MCF 10A (cell line): Measurements from ENCODE around the gene TRIM63. TPM values are rescaled to one million over a fixed set of nuclear protein-coding genes. Genes with fewer than 3 reads are reported as not detected.

Experiments
- BruUV-seq: library from RNA; stranded (reverse); fragments of 400-500 nt; replicated peaks from 2 replicates; lab custom pipeline; 2021; lab: Mats Ljungman, UMichigan
- CTCF ChIA-PET: fragments of 300-600 bp; sonication (Branson Sonifier 250); formaldehyde crosslinking; extraction: SDS; loops from one replicate; lab custom pipeline; 2021; ENCODE audit warnings: antibody characterized with exemption, inconsistent platforms; lab: Yijun Ruan, JAX
- POLR2A ChIA-PET: fragments of 300-600, 350-650 bp; sonication (Branson Sonifier 250); formaldehyde crosslinking; extraction: SDS; loops from one replicate; lab custom pipeline; 2020; ENCODE audit warnings: antibody characterized with exemption, inconsistent platforms; lab: Yijun Ruan, JAX
- DNase-seq: peaks from one replicate; pipeline ENCODE4 v3.0.0-alpha.2; 2018; ENCODE audit not compliant: unreplicated experiment
- H3K27ac Mint-ChIP-seq: one replicate; pipeline ENCODE4 v1.8.0; 2022; ENCODE audit warnings: mild to moderate bottlenecking, low read depth, mixed read lengths; ENCODE audit not compliant: unreplicated experiment
- H3K27me3 Mint-ChIP-seq: one replicate; pipeline ENCODE4 v1.8.0; 2022; ENCODE audit warnings: mixed read lengths; ENCODE audit not compliant: insufficient read depth, unreplicated experiment
- H3K36me3 Mint-ChIP-seq: one replicate; pipeline ENCODE4 v1.8.0; 2022; ENCODE audit warnings: mild to moderate bottlenecking, moderate library complexity, mixed read lengths; ENCODE audit not compliant: insufficient read depth, unreplicated experiment
- H3K4me1 Mint-ChIP-seq: one replicate; pipeline ENCODE4 v1.8.0; 2022; ENCODE audit warnings: mixed read lengths; ENCODE audit not compliant: insufficient read depth, unreplicated experiment
- H3K4me3 Mint-ChIP-seq: one replicate; pipeline ENCODE4 v1.8.0; 2022; ENCODE audit warnings: mild to moderate bottlenecking, moderate library complexity, mixed read lengths; ENCODE audit not compliant: unreplicated experiment
- H3K9me3 Mint-ChIP-seq: one replicate; pipeline ENCODE4 v1.8.0; 2022; ENCODE audit warnings: mixed read lengths; ENCODE audit not compliant: unreplicated experiment
- CTCF ChIP-seq: fragments of 200-600 bp; IDR thresholded peaks from one replicate; pipeline ENCODE4 v1.8.0; 2022; ENCODE audit warnings: antibody characterized with exemption, mild to moderate bottlenecking; ENCODE audit not compliant: unreplicated experiment
- intact Hi-C: fragments of 100-400 bp; cut with micrococcal nuclease; formaldehyde crosslinking; loops from 2 replicates; pipeline ENCODE4 v1.14.1; 2022
- total RNA-seq: library from RNA; stranded (reverse); gene quantifications from 2 replicates; pipeline ENCODE4 v1.2.3, GENCODE V29; 2022

The TRIM63 gene
- total RNA-seq, 1 experiment from 2014 or later, result not detected

GRCh38 chr1:26046246-26047095, 21.0 kb downstream of the TRIM63 start:
- no peaks in the 10 kb centered on the region for H3K36me3 Mint-ChIP-seq
- no peak overlapping the region for H3K27ac Mint-ChIP-seq
- H3K4me3 Mint-ChIP-seq, result no peak overlapping the region
- intact Hi-C loops, result no loop called here
- no peak for TF ChIP-seq CTCF
- peaks cover 51% of the 10 kb centered on the region for H3K27me3 Mint-ChIP-seq
- no TSS peak for BruUV-seq
- no peaks in the 10 kb centered on the region for H3K4me1 Mint-ChIP-seq
- DNase-seq, result no peak
- no peaks in the 10 kb centered on the region for H3K9me3 Mint-ChIP-seq
- ChIA-PET POLR2A (no interaction called here), CTCF (interaction anchor here (0.7 to 1.4 kb wide), 4 partner anchors 10 to 55 kb away, joined by 3 to 7 read pairs (median 3); no protein-coding TSS in a partner anchor)

DNA sequence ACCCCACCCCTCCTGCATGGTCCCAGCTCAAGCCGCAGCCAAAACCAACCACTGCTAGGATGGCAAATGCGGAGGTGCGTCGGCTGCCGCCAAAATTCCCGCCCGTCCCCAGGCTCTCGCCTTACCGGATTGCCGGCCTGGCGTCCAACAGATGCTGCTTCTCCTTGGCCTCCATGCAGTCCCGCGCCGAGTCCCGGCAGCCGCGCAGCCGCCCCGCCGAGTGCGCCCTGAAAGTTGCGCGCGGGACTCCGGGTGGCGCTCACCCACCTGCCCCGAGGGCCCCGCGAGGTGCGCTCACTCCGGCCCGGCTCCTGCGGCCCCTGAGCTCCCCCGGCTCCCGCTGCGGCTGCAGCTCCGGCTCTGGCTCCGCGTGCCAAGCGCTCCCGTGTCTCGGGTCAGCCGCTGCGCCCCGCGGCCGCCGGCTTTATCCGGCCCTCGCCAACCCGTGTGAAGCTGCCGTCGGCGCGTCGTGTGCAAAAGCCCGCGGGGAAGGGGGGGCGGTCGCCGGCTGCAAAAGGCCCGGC, 21.6 kb downstream of the TRIM63 start, which contains the start of gene SLC30A2:
Gene SLC30A2, minus strand, starts transcription at position 397 of the 524 bp plus-strand sequence. Its CDS starts 222 bp downstream, at position 175.
- no peak for DNase-seq
- Mint-ChIP-seq H3K27ac (no peak within 1 kb of the TSS), H3K4me1 (no peaks in the 10 kb centered on the region), H3K36me3 (no peaks in the 10 kb centered on the region), H3K27me3 (peaks cover 50% of the 10 kb centered on the region), H3K4me3 (no peak within 1 kb of the TSS), H3K9me3 (no peaks in the 10 kb centered on the region)
- CTCF ChIA-PET, result interaction anchor here (0.7 to 1.4 kb wide), 2 partner anchors 9 to 55 kb away, joined by 3 read pairs; no protein-coding TSS in a partner anchor
- POLR2A ChIA-PET, result no interaction called here
- no peak for TF ChIP-seq CTCF
- no TSS peak for BruUV-seq
- intact Hi-C loops, result no loop called here

DNA sequence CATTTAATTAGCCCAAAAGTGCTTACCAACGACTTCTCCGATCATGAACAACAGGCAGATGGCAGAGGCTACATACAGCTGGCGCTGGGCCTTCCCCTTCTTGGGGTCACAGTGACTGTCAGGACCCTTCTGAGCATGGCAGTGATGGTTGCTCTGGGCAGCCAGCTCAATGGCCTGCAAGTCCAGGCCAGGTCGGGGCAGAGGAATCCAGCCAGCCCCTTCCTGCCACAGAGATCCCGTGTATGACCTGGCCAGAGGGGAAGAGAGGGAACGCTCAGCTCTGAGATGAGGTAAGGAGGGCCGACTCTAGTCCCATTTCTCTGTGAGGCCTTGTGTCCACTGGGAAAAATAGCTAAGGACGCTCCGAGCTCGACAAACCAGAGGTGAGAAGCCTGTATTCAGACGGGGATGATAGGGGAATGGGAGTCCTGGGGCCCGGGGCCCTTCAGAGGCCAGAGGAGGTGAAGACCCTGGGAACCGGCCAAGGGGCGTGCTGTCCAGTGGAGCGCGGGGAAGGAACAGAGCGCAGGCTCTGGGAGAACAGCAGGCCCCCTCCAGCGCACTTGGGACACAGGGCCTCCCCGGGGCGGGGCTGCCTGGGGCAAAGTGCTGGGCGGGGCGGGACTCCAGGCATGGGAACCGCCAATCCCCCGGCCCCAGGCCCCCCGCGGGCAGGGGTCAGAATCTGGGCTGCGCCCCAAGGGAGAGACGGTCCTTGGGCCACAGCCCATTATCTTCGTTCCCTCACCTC, 22.3 kb downstream of the TRIM63 start:
- Mint-ChIP-seq H3K27ac (no peak overlapping the region), H3K4me3 (no peak overlapping the region), H3K27me3 (peaks cover 44% of the 10 kb centered on the region), H3K4me1 (no peaks in the 10 kb centered on the region), H3K9me3 (no peaks in the 10 kb centered on the region), H3K36me3 (no peaks in the 10 kb centered on the region)
- BruUV-seq, result no TSS peak
- CTCF ChIA-PET, result interaction anchor here (1.4 kb wide), 1 partner anchor 9 kb away, joined by 3 read pairs; no protein-coding TSS in a partner anchor
- POLR2A ChIA-PET, result no interaction called here
- no peak for TF ChIP-seq CTCF
- intact Hi-C loops, result no loop called here
- DNase-seq, result no peak
